Stimulated activated CD8-positive, alpha-beta memory T cell treated with anti-CD3 and anti-CD28 coated beads, Interleukin-4, amount 100 ng/mL, for 24 hours (primary cell): ENCODE data around the gene CTDNEP1.

Experiments
- DNase-seq: peaks from one replicate; pipeline ENCODE4 v3.0.0-alpha.2; 2020; ENCODE audit warnings: low read depth

Gene CTDNEP1

GRCh38 chr17:7280519-7281073, 29.1 kb upstream of the CTDNEP1 start:
- DNase-seq = peak; percentile 71

- DNase-seq = no peak
Measured at GRCh38 chr17:7279448-7279847, 27.9 kb upstream of the CTDNEP1 start.

GRCh38 chr17:7266784-7267183, 15.2 kb upstream of the CTDNEP1 start:
- no peak for DNase-seq

- no peak for DNase-seq
Measured at GRCh38 chr17:7263801-7264078, 12.2 kb upstream of the CTDNEP1 start.

- no peak for DNase-seq
Measured at GRCh38 chr17:7262935-7263800, 11.6 kb upstream of the CTDNEP1 start.

- DNase-seq = no peak
Measured at GRCh38 chr17:7262192-7262934, 10.8 kb upstream of the CTDNEP1 start, which contains the start of gene CLDN7. Gene CLDN7 (minus strand): TSS chr17:7262478. CDS start chr17:7262043, 435 bp downstream.

GRCh38 chr17:7261379-7262191, 10.1 kb upstream of the CTDNEP1 start:
- DNase-seq = no peak

GRCh38 chr17:7260651-7261378, 9.3 kb upstream of the CTDNEP1 start:
- no peak for DNase-seq

GRCh38 chr17:7260151-7260550, 8.6 kb upstream of the CTDNEP1 start:
- no peak for DNase-seq

GRCh38 chr17:7259555-7259889, 8.0 kb upstream of the CTDNEP1 start:
- no peak for DNase-seq

GRCh38 chr17:7258731-7259554, 7.4 kb upstream of the CTDNEP1 start:
- no peak for DNase-seq

- DNase-seq = no peak
Measured at GRCh38 chr17:7256766-7257456, 5.4 kb upstream of the CTDNEP1 start.

GRCh38 chr17:7254511-7254910, 3.0 kb upstream of the CTDNEP1 start:
- no peak for DNase-seq

GRCh38 chr17:7253082-7253481, 1.5 kb upstream of the CTDNEP1 start:
- DNase-seq = no peak

GRCh38 chr17:7252176-7253043, 876 bp upstream of the CTDNEP1 start, which contains the start of gene ELP5:
Gene ELP5 (plus strand): TSS chr17:7252215. CDS start chr17:7252551, 336 bp downstream.
- DNase-seq = peak; percentile 81

GRCh38 chr17:7250695-7251627, 573 bp downstream of the CTDNEP1 start:
- DNase-seq = no peak

GRCh38 chr17:7249830-7250229, 1.7 kb downstream of the CTDNEP1 start:
- no peak for DNase-seq

- no peak for DNase-seq
Measured at GRCh38 chr17:7249214-7249613, 2.3 kb downstream of the CTDNEP1 start.
